Anterior cingulate cortex (tissue), 58 donors: Measurements from ENCODE around the gene PLD4.
"Not testable (repeated sequence)": the region's sequence is repeated elsewhere in the genome, so short reads cannot be mapped to it uniquely, and the experiment has no call there.

ENCODE experiments used
- DNase-seq, 58 donors: peaks; one replicate each; lab custom pipeline; 2025; lab: John Stamatoyannopoulos, UW

The PLD4 gene

DNA sequence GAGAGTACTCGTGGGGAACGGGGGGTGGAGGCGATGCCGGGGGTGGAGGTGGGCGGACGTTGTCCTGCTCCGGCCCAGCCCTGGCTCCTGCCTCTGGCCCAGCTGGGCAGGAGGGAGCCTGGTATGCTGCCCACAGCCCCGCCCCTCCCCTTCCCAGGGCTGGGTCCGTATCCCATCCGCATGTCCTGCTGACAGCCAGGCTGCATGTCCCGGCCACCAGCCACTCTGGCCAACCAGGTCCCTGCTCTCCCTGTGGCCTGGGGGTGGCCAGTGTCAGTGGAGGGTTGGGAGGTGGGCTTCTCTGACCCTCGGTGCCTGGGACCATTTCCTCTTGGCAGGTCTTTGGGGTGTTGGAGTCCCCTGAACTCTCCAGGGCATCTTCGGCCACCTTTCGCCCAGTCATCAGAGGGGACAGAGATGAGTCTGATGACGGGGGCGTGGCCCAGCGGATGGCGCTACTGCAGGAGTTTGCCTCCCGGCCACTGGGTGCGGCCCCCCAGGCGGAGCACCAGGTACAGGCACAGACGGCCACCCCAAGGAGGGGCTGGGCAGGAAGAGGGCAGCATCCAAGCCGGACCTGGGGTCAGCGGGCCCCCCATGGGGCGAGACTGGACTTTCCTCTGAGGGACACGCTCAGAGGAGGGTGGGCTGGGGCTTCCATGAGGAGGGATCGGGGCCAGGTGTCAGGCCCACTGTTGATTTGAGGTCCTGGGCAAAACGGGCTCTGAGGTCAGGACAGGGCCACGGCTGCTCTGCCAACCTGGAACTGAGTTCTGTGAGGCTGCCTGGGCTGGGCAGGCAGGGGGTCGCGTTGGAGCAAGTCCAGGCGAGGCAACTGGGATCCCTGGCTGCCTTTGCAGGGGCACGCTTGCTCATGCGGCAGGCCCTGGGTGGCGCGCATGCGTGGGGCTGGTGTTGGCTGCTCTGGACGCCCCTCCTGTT lies 39.4 kb upstream of the PLD4 start:
- DNase-seq: no peak

DNA sequence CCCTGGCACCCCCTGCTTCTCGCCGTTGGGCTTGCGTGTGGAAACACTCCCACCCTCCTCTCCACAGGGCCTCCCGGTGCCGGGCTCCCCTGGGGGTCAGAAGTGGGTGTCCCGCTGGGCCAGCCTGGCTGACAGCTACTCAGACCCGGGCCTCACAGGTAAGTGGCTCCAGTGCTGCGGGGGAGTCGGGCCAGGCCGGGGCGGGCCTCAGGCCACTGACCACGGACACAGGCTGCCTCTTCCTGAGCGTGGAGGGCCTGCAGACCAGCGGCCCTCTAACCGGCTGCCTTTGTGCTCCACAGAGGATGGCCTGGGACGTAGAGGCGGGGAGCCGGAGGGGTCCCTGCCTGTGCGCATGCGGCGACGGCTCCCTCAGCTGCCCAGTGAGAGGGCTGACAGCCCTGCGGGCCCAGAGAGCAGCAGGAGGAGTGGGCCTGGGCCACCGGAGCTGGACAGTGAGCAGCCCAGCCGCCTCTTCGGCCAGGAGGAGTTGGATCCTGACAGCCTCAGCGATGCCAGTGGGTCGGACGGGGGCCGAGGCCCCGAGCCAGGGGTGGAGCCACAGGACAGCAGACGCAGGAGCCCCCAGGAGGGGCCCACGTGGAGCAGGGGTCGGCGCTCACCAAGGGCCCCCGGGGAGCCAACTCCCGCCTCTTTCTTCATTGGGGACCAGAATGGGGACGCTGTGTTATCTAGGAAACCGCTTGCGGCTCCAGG lies 38.5 kb upstream of the PLD4 start:
- no peak for DNase-seq

DNA sequence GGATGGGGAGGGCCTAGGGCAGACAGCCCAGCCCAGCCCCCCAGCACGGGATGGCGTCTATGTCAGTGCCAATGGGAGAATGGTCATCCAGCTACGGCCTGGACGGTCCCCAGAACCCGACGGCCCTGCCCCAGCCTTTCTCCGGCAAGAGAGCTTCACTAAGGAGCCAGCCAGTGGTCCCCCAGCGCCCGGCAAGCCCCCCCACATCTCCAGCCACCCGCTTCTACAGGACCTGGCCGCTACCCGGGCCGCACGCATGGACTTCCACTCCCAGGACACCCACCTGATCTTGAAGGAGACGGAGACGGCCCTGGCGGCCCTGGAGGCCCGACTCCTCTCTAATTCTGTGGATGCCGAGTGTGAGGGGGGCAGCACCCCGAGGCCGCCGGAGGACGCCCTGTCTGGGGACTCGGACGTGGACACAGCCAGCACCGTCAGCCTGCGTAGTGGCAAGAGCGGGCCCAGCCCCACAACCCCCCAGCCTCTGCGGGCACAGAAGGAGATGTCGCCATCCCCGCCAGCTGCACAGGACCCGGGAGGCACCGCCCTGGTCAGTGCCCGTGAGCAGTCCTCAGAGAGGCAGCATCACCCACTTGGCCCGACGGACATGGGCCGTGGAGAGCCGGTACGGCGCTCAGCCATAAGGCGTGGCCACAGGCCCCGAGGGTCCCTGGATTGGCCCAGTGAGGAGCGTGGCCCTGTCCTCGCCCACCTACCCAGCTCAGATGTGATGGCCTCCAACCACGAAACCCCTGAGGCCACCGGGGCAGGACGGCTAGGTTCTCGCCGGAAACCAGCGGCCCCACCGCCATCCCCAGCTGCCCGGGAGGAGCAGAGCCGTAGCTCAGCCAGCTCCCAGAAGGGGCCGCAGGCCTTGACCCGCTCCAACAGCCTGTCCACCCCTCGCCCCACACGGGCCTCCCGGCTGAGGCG lies 37.7 kb upstream of the PLD4 start:
- DNase-seq: no peak

DNA sequence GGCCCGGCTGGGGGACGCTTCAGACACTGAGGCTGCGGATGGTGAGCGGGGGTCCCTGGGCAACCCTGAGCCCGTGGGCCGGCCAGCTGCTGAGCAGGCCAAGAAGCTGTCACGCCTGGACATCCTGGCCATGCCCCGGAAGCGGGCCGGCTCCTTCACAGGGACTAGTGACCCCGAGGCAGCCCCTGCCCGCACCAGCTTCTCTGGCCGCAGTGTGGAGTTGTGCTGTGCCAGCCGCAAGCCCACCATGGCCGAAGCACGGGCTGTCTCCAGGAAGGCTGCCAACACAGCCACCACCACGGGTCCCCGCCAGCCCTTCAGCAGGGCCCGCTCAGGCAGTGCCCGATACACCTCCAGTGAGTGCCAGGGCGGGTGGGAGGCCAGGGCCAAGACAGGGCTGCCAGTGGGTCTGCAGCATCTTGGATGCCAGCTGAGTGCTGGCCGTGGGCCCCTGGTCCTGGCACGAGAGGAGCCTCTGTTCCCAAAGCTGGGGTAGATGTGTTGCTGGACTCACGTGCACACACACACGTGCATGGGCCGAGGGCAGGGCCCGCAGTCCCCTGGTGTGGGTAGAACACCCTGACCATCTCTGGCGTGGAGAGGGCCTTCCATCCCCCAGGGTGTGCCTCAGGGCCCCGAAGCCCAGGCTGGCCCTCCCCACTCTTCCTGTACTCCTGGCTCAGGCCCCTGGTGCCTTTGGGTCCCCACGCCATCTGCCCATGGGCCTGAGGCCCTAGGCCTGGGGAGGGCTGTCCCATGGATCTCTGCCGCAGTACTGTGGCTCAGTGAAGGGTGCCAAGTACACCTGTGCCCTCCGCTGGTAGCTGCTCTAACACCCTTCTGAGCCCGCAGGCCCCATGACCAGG lies 36.8 kb upstream of the PLD4 start:
- DNase-seq: no peak

DNA sequence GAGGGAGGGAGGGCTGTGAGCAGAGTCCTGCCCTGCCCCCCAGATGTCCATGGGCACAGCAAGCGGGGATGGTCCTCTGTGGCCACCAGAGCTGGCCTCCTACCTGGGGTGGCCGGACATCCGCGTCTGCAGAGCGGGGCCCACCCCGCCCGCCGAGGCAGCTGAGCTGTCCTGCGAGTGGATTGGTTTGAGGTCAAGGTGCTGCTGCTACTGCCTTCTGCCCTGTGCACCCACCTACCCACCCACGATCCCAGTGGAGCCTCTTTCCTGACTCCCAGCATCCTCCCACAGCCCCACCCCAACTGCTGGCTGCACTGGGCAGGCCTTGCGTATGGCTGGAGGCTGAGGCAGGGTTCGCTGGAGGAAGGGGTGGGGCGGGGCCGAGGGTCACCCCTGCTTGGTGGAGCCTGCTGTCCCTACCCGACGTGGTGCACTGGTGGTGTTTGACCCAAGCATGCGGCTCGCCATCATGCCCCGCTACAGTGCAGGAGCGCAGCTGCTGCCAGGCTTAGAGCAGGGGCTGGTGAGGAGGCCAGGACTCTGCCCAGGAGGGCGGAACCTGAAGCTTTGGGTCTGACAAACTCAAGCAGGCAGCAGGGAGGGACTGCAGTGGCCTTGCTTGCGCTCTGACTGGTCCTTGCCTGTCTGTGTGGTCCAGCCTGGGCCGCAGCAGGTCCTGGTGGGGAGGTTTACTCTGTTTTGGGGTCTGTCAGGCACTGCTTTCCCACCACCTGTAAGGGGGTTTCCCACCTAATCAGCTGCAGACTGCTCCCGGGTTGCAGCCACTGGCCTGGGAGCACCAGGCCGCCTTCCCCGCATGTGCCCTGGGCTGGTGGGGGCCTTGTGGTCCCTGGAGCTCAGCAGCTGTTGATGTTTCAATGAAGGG lies 35.9 kb upstream of the PLD4 start:
- no peak for DNase-seq

DNA sequence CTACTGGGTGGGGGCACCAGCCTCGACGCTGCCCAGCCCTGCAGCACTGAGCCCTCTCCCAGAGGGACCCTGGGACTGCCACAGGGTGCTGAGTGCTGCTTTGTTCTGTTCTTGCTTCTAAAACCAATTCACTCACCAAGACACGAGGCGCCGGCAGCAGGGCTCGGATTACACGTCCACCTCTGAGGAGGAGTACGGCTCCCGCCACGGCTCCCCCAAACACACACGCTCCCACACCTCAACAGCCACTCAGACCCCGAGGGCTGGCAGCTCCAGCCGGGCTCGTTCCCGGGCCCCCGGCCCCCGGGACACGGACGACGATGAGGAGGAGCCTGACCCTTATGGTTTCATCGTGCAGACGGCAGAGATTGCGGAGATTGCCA lies 35.3 kb upstream of the PLD4 start:
- no peak for DNase-seq

DNA sequence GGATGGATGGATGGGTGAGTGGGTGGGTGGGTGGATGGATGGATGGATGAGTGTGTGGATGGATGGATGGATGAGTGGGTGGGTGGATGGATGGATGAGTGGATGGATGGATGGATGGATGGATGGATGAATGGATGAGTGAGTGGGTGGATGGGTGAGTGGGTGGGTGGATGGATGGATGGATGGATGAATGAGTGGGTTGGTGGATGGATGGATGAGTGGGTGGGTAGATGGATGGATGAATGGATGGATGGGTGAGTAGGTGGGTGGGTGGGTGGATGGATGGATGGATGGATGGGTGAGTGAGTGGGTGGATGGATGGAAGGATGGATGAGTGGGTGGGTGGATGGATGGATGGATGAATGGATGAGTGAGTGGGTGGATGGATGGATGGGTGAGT lies 34.4 kb upstream of the PLD4 start:
- not testable (repeated sequence) for DNase-seq

DNA sequence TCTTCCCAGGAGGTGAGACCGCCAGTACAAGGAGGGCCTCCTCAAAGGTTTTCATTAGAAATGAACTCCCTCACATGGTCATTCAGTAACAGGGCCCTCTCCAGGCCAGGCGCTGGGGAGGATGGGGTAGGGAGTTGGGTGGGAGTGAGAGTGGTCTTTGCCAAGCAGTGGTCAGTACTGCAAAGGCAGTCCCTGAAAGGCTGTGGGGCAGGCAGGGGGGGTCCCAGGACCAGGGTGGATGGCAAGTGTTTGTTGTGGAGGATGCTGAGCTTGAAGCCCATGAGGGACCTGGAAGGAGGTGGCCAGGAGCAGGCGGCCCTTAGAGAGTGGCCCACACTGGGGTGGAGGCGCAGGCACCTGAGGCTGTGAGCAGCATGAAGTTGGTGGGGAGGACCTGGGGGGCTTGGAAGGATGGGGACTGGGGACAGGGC lies 33.5 kb upstream of the PLD4 start:
- DNase-seq: no peak

DNA sequence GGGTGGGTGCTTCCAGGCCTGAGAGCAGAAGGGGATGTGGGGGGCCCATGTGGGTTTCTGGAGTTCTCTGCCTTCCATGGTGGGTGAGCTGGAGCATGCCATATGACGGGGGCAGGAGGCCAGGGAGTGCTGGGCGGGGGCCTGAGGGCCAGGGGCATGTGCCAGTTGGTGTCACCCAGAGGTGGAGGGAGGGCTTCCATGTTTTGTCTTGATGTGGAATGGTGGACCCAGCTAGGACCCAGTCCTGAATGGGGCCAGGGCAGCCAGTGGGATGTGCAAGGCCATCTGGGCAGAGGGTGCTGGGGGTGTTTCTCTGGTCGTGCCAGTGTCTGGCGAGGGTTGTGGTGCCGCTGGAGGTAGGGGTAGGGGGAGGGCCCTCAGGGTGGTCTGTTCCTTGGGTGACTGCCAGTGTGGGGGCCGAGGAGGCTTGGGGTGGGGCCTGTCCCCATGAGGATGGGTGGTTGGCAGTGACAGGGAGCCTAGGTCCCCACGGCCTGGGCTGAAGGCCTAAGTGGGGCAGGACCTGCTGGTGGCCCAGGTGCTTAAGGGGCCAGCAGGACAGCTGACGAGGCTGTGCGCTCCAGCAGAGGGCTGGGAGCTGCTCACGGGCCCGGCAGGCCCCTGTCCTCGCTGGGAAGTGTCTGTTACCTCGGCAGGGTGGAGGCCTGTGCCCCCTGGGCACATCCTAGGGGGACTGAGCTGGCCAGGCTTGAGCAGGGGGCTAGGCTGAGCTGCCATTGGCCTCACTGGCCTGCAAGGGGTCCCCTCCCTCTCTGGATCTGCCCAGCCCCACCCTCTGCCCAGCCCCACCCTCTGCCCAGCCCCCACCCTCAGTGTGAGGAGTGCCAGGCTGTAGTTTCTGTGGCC lies 32.8 kb upstream of the PLD4 start:
- DNase-seq: no peak

DNA sequence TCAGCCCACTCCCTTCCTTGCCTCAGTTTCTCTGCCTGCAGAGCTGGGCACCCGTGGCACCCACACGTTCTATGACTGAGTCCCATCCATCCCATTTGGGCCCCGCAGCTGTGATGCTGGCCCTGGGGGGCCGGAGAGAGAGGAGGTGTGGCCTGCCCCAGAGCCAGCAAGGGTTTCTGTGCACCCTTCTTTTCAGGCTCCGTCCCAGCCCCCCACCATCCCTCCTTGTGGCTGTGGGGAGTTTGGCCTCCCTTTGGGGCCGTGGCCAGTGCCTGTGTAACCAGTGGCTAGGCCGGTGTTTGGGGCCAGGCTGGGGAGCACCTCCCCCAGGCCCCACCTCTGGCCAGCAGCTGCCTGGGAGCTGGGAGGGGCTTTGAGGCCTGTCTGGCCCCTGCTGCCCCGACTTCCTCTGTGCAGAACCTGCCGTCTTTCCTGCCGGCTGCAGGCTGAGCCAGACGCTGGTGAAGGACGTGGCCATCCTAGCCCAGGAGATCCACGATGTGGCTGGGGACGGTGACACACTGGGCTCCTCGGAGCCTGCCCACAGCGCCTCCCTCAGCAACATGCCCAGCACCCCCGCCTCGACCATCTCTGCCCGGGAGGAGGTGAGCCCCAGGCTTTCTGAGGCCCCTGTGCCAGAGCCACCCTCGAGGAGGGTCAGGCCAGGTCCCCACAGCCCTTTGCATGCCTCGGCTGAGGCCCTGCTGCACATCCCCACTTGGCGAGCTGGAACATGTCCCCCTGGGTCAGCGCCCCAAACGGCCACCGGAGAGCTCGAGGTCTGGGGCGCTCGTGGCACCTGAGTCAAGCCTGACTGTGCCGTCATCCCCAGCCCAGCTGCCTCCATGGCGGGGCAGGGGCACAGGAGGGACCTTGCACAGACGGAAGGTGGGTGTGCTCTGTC lies 31.9 kb upstream of the PLD4 start:
- DNase-seq: no peak

DNA sequence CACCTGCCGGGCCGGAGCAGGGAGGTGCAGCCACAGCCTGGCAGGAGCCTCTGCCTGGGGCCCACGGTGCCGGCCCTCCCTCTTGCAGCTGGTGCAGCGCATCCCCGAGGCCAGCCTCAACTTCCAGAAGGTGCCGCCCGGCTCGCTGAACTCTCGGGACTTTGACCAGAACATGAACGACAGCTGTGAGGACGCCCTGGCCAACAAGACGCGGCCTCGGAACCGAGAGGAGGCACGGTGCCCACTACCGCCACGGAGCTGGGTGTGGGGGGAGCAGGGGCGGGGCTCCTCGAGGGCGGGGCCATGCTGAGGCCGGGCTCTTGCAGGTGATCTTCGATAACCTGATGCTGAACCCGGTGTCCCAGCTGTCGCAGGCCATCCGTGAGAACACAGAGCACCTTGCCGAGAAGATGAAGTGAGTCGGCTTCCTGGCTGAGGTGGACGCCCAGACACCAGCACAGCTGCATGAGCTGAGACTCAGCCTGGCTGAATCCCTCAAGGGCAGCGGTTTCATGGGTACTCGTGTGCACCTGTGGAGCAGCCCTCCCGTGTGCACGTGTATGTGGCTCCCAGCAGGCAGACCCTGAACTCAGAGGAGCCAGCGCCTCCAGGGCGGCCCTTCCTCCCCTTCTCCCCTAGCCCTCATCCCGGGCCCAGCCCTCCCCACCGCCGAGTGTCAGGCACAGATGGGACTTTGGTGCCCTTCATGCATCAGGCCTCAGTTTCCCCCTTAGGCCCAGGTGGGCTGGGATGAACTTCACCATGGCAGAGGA lies 31.1 kb upstream of the PLD4 start:
- DNase-seq: no peak

DNA sequence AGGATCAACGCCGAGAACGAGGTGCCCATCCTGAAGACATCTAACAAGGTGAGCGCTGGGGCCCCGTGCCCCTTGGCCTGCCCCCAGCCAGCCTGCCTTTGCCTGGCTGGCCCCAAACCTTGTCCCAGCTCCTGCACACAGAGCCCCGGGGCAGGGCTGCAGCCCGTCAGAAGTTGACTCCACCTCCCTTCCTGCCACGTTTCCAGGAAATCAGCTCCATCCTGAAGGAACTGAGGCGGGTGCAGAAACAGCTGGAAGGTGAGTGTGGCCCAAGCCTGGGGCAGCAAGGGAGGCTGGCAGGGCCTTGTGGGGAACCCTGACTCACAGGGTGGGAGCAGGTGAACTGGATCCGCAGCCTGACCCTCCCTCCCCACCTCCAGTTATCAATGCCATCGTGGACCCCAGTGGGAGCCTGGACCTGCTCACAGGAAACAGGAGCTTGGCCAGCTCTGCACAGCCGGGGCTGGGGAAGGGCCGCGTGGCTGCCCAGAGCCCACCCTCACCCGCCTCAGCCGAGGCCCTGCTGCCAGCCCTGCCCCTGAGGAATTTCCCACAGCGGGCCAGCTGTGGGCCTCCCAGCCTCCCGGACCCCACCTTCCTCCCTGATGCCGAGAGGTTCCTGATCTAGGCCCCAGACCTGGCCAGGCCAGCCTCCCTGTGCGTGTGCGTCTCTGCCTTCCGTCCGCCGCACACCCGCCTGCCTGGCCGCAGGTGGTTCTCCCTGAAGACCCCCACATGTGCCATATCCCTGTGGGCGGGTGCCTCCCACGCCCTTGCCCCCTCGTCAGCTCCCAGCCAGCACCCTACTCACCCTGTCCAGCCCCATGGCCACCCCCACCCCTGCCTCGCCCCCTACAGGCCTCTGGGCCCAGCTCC lies 30.1 kb upstream of the PLD4 start:
- no peak for DNase-seq

DNA sequence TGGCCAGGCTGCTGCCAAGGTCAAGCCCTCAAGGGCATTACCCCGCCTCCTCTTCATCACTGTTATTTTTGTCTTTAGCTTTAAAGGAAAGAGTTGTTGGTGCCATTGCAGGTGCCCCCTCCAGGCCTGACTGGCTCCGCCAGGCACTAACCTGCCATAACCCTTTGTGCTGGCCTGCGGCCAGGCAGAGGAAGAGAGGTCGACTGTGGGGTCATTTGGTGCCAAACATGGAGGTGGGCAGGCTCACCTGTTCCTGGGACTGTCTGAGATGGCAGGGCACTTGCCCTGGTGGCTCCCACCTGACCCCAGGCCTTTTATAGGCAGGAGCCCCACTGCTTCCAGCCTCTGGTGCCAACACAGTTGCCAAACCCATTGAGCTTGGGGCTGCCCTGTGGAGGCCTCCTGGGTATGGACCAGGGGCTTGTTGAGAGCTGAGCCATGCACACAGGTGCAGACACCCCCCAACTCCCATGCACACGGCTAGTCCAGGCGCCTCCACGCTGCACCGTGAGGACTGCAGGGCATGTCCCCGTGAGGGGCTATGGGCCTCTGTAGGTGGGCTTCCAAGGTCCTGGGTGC lies 29.4 kb upstream of the PLD4 start:
- no peak for DNase-seq
